Measurements from ENCODE around the gene CUEDC1. TPM values are rescaled to one million over a fixed set of nuclear protein-coding genes. Genes with fewer than 3 reads are reported as not detected.

The CUEDC1 gene
- total and polyA plus RNA-seq, 2 donors (not counting 1 experiment from before 2014, with no cell fraction given): 0.57 TPM; not detected in 1

DNA sequence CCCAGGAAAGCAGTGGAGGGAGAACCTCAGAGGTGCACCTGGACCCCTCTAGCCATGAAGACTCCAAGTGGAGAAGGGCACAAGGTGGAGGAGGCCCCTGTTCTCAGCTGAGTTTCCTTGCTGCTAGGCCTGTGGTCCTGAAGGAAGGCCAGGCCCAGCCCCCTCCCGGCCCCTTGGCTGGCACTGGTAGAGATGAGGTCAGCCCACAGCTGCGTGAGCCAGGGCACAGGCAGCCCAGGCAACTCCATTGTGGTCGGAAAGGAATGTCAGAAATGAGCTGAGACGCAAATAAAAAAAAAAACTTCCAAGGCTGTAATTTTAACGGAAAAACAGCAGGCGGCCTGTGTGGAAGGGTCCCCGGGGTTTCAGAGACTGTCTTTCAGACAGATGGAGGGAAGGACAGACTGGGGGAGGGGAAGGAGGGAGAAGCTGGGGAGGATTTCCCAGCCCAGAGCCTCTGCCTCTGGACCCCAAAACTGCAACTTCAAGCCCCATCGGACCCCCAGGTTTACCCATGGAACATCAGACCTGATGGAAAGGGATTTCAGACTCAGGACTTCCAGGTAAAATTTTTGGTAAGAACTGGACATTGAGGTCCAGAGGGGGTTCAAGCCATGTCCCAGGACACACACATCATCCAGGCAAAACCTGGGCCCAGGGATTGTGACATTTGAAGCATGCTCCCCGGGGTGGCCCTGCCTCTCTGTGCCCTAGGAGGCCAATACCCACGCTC, 79.8 kb downstream of the CUEDC1 start:
- Mint-ChIP-seq H3K4me1 (peaks cover 18% of the 10 kb centered on the region), H3K4me3 (no peak overlapping the region), H3K27me3 (peaks cover 63% of the 10 kb centered on the region), H3K9me3 (ENCODE audit: insufficient read depth) (no peaks in the 10 kb centered on the region), H3K27ac (no peak overlapping the region)
- ATAC-seq (ENCODE audit: low read depth): no peak
- Histone ChIP-seq H3K9me3 (ENCODE audit: control extremely low read depth in 1 of 3, control insufficient read depth in 2 of 3, insufficient read depth in 1 of 3, low read length in 2 of 3) (peaks cover 0 to 15% (median 0%) of the 10 kb centered on the region in 3 donors), H2AFZ (ENCODE audit: insufficient read depth, low read depth, low read length, poor library complexity, severe bottlenecking) (no peak overlapping the region), H3K9ac (ENCODE audit: low read length) (no peak overlapping the region), H3K27ac (ENCODE audit: low read length in 2 of 2) (no peak overlapping the region), H3K27me3 (replicated peaks in 1 of 4; ENCODE audit: control extremely low read depth in 1 of 4, control insufficient read depth in 3 of 4, insufficient read depth in 4 of 4, low read length in 3 of 4) (peaks cover 0 to 69% (median 34%) of the 10 kb centered on the region in 4 experiments), H3K4me2 (replicated peaks; ENCODE audit: low read depth, low read length, poor library complexity, severe bottlenecking) (no peak overlapping the region), H3K4me1 (ENCODE audit: control insufficient read depth in 2 of 2, insufficient read depth in 2 of 2, low read length in 2 of 2) (peaks cover 26 to 28% of the 10 kb centered on the region in 2 donors), H3K4me3 (ENCODE audit: control extremely low read depth in 1 of 5, extremely low read depth in 1 of 5, insufficient read depth in 1 of 5, low read depth in 2 of 5, low read length in 4 of 5) (no peak overlapping the region), H4K20me1 (ENCODE audit: control insufficient read depth, insufficient read depth, low read length, poor library complexity, severe bottlenecking) (no peaks in the 10 kb centered on the region), H3K79me2 (ENCODE audit: control insufficient read depth, insufficient read depth, low read length) (no peaks in the 10 kb centered on the region), H3K36me3 (replicated peaks in 1 of 2; ENCODE audit: control extremely low read depth in 1 of 2, control insufficient read depth in 1 of 2, extremely low read depth in 1 of 2, insufficient read depth in 2 of 2, low read length in 1 of 2) (no peaks in the 10 kb centered on the region)
- WGBS (ENCODE audit: insufficient coverage): 46% methylated on average over 5 of the region's 10 CpGs
- no peak for DNase-seq
- TF ChIP-seq, protein P1, sequence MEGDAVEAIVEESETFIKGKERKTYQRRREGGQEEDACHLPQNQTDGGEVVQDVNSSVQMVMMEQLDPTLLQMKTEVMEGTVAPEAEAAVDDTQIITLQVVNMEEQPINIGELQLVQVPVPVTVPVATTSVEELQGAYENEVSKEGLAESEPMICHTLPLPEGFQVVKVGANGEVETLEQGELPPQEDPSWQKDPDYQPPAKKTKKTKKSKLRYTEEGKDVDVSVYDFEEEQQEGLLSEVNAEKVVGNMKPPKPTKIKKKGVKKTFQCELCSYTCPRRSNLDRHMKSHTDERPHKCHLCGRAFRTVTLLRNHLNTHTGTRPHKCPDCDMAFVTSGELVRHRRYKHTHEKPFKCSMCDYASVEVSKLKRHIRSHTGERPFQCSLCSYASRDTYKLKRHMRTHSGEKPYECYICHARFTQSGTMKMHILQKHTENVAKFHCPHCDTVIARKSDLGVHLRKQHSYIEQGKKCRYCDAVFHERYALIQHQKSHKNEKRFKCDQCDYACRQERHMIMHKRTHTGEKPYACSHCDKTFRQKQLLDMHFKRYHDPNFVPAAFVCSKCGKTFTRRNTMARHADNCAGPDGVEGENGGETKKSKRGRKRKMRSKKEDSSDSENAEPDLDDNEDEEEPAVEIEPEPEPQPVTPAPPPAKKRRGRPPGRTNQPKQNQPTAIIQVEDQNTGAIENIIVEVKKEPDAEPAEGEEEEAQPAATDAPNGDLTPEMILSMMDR (IDR thresholded peaks at IDR 0.05): no peak
- TF ChIP-seq EZH2 (IDR thresholded peaks at IDR 0.05; ENCODE audit: borderline replicate concordance, insufficient read depth, low read depth, low read length, poor library complexity, severe bottlenecking): no peak
- CTCF ChIA-PET: interaction anchor here (0.8 to 1.4 kb wide), 3 partner anchors 16 to 126 kb away, joined by 4 to 6 read pairs (median 5); no protein-coding TSS in a partner anchor
- POLR2A ChIA-PET: no interaction called here
- intact Hi-C loops (cut with micrococcal nuclease): no loop called here

Data from B cell (primary cell).